SK-N-SH (cell line): ENCODE data around the gene SMAP1.

ENCODE experiments used
- CTCF ChIP-seq: fragments of 200-600 bp; sonication (generic); IDR thresholded peaks from 2 replicates; pipeline ENCODE4 v1.6.1; 2017; ENCODE audit warnings: antibody characterized with exemption, mild to moderate bottlenecking, moderate library complexity
- EZH2phosphoT487 ChIP-seq: fragments of 200-600 bp; sonication (generic); IDR thresholded peaks from 2 replicates; pipeline ENCODE4 v1.6.1; 2017; ENCODE audit warnings: low read depth, mixed run types, mild to moderate bottlenecking, antibody characterized with exemption, moderate library complexity, borderline replicate concordance
- MXI1 ChIP-seq: IDR thresholded peaks from 2 replicates; pipeline ENCODE4 v1.6.1; 2012; ENCODE audit warnings: mild to moderate bottlenecking, low read depth, low read length, improper control_type of control experiment
- RCOR1 ChIP-seq: fragments of 150-350 bp; IDR thresholded peaks from 2 replicates; pipeline ENCODE4 v1.6.1; 2017; ENCODE audit warnings: antibody characterized with exemption, low read length
- TAF1 ChIP-seq: IDR thresholded peaks from 2 replicates; pipeline ENCODE4 v1.6.1; 2012; ENCODE audit warnings: low read depth, mild to moderate bottlenecking, low read length, moderate library complexity, borderline replicate concordance
- YY1 ChIP-seq: IDR thresholded peaks from 2 replicates; pipeline ENCODE4 v1.4.0; 2012; ENCODE audit warnings: low read depth, mild to moderate bottlenecking

- no peak for TF ChIP-seq RCOR1
- TF ChIP-seq YY1 = no peak
- no peak for TF ChIP-seq TAF1
- TF ChIP-seq EZH2phosphoT487 = no peak
- TF ChIP-seq CTCF = no peak
- TF ChIP-seq MXI1 = no peak
Measured at GRCh38 chr6:70831427-70831826, 163.7 kb downstream of the SMAP1 start.
